ENCODE measurements around the gene VWC2. TPM values are rescaled to one million over a fixed set of nuclear protein-coding genes. Genes with fewer than 3 reads are reported as not detected.
"Not testable (repeated sequence)": the region's sequence is repeated elsewhere in the genome, so short reads cannot be mapped to it uniquely, and the experiment has no call there.

The VWC2 gene
- total RNA-seq, 1 donor from 2014 or later, result not detected

- no peak for ATAC-seq
- DNase-seq (ENCODE audit: low spot score), result no peak
Measured at GRCh38 chr7:49848211-49848841, 74.9 kb downstream of the VWC2 start.

GRCh38 chr7:49850921-49851613 lies 77.6 kb downstream of the VWC2 start:
- no peak for ATAC-seq
- DNase-seq (ENCODE audit: low spot score), result no peak

- not testable (repeated sequence) for DNase-seq (ENCODE audit: low spot score); ATAC-seq
Measured at GRCh38 chr7:49851614-49851934, 78.1 kb downstream of the VWC2 start.

- peak; percentile 93 for ATAC-seq
- no peak for DNase-seq (ENCODE audit: low spot score)
Measured at GRCh38 chr7:49852619-49853462, 79.4 kb downstream of the VWC2 start.

- no peak for ATAC-seq
- DNase-seq (ENCODE audit: low spot score), result no peak
Measured at GRCh38 chr7:49855281-49855980, 82.0 kb downstream of the VWC2 start.

- ATAC-seq, result no peak
- DNase-seq (ENCODE audit: low spot score), result no peak
Measured at GRCh38 chr7:49860293-49860692, 86.9 kb downstream of the VWC2 start.

GRCh38 chr7:49866076-49866735 lies 92.8 kb downstream of the VWC2 start:
- ATAC-seq, result no peak
- no peak for DNase-seq (ENCODE audit: low spot score)

GRCh38 chr7:49866910-49867309 lies 93.5 kb downstream of the VWC2 start:
- ATAC-seq, result no peak
- DNase-seq (ENCODE audit: low spot score), result no peak

- ATAC-seq, result no peak
- no peak for DNase-seq (ENCODE audit: low spot score)
Measured at GRCh38 chr7:49873420-49873819, 100.0 kb downstream of the VWC2 start.

GRCh38 chr7:49875336-49875735 lies 101.9 kb downstream of the VWC2 start:
- ATAC-seq (no peak), DNase-seq (ENCODE audit: low spot score) (no peak)

GRCh38 chr7:49876202-49876601 lies 102.8 kb downstream of the VWC2 start:
- DNase-seq (ENCODE audit: low spot score), result no peak
- ATAC-seq, result no peak

GRCh38 chr7:49878089-49878488 lies 104.7 kb downstream of the VWC2 start:
- ATAC-seq (no peak), DNase-seq (ENCODE audit: low spot score) (no peak)

GRCh38 chr7:49878627-49879026 lies 105.2 kb downstream of the VWC2 start:
- no peak for DNase-seq (ENCODE audit: low spot score)
- no peak for ATAC-seq

GRCh38 chr7:49883933-49884332 lies 110.5 kb downstream of the VWC2 start:
- no peak for DNase-seq (ENCODE audit: low spot score)
- ATAC-seq, result no peak

- DNase-seq (ENCODE audit: low spot score), result no peak
- no peak for ATAC-seq
Measured at GRCh38 chr7:49885593-49886285, 112.3 kb downstream of the VWC2 start.

- ATAC-seq, result no peak
- DNase-seq (ENCODE audit: low spot score), result no peak
Measured at GRCh38 chr7:49892481-49892880, 119.0 kb downstream of the VWC2 start.

GRCh38 chr7:49893131-49893530 lies 119.7 kb downstream of the VWC2 start:
- DNase-seq (ENCODE audit: low spot score) (no peak), ATAC-seq (no peak)

GRCh38 chr7:49894543-49894942 lies 121.1 kb downstream of the VWC2 start:
- ATAC-seq (no peak), DNase-seq (ENCODE audit: low spot score) (no peak)

GRCh38 chr7:49911909-49912308 lies 138.5 kb downstream of the VWC2 start:
- DNase-seq (ENCODE audit: low spot score), result no peak

GRCh38 chr7:49926720-49927119 lies 153.3 kb downstream of the VWC2 start:
- ATAC-seq, result no peak

More at GRCh38 chr7:49911909-49912308, 138.5 kb downstream of the VWC2 start:
- ATAC-seq, result no peak

More at GRCh38 chr7:49926720-49927119, 153.3 kb downstream of the VWC2 start:
- DNase-seq (ENCODE audit: low spot score), result no peak

Data from left lobe of liver (tissue), 2 donors.